Panc1 (cell line): ENCODE results near the gene GNG14.
"Not testable (repeated sequence)": the region's sequence is repeated elsewhere in the genome, so short reads cannot be mapped to it uniquely, and the experiment has no call there.

Experiments used
- CTCF ChIP-seq: fragments of 450-650 bp; IDR thresholded peaks from 2 replicates; pipeline ENCODE4 v1.5.1; 2017; ENCODE audit warnings: mild to moderate bottlenecking
- POLR2AphosphoS5 ChIP-seq: IDR thresholded peaks from 2 replicates; pipeline ENCODE4 v1.6.1; 2012; ENCODE audit warnings: mild to moderate bottlenecking, low read depth, low read length, moderate library complexity
- REST ChIP-seq, 2 experiments: IDR thresholded peaks; 2 replicates each; pipeline ENCODE4 v1.6.1; 2011 to 2012; ENCODE audit warnings: low read depth in 2 of 2, control low read depth in 1 of 2, low read length in 1 of 2, mild to moderate bottlenecking in 1 of 2, moderate library complexity in 1 of 2; ENCODE audit not compliant: insufficient read depth in 1 of 2
- SIN3A ChIP-seq: IDR thresholded peaks from 2 replicates; pipeline ENCODE4 v1.6.1; 2012; ENCODE audit warnings: low read depth, mild to moderate bottlenecking, low read length, moderate library complexity, borderline replicate concordance; ENCODE audit not compliant: insufficient read depth
- TCF7L2 ChIP-seq: IDR thresholded peaks from 2 replicates; pipeline ENCODE4 v1.6.1; 2011; ENCODE audit warnings: mild to moderate bottlenecking, low read depth, low read length, inconsistent platforms

GRCh38 chr19:12713304-12713703 lies 25.5 kb downstream of the GNG14 start:
- TF ChIP-seq POLR2AphosphoS5; CTCF; REST (IDR thresholded peaks at IDR 0.05; ENCODE audit: insufficient read depth in 1 of 2, low read depth in 2 of 2, low read length in 1 of 2); SIN3A; TCF7L2: not testable (repeated sequence)
